GM12873 (cell line): ENCODE measurements around the gene AP5B1.

Experiments
- CTCF ChIP-seq: IDR thresholded peaks from 2 replicates; pipeline ENCODE4 v1.5.1; 2012; ENCODE audit warnings: low read depth, mild to moderate bottlenecking, moderate library complexity, low read length, control low read depth; ENCODE audit not compliant: insufficient read depth; ENCODE audit errors: missing control alignments

The AP5B1 gene

DNA sequence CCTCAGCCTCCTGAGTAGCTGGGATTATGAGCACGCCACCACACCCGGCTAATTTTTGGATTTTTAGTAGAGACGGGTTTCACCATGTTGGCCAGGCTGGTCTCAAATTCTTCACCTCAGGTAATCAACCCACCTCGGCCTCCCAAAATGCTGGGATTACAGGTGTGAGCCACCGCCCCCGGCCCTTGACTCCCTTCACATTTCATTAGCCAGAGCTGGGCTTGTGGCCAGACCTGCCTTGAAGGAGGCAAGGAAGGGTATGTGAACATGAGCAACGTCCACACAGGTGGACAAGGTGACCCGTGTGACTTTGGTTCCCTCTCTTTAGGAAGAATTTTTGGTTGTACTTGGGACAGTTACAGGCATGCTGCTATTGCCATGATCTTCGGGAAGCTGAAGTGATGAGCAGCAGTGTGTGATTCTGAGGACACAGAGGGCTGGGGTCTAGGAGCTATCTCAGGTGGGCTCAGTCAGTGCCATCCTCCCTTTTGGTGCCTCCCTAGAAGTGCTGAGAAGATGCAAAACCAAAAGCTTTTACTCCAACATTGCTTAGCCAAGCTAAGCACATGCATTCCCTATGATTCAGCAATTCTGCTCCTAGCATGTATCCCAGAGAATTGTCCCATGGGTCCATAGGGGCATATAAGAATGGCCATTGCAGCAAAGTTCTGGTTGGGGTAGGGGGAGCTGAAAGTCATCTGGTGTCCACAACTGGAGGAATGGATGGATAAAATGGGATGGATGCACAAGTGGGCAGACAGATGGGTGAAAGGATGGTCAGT lies 6.1 kb downstream of the AP5B1 start:
- TF ChIP-seq CTCF = no peak

- TF ChIP-seq CTCF = no peak
Measured at GRCh38 chr11:65773784-65774411, 6.9 kb downstream of the AP5B1 start.

DNA sequence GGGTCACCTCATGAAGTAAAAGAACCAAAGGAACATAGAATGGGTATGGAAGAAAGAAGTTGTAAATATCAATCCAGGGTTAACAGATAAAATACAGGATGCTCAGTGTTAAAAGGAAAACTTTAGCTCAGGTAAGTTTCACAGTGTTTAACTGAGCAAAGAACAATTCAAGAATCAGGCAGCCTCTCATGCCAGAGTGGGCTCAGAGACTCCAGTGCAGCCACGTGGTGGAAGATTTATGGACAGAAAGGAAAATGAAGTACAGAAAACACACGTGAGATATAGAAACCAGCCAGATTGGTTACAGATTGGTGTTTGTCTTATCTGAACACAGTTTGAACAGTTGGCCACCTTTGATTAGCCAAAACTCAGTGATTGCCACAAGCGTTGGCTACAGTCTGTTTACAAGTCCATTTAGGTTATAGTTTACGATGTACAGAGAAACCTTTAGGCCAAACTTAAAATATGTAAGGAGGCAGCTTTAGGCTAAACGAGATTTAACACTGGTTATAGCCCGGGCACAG lies 9.1 kb downstream of the AP5B1 start:
- no peak for TF ChIP-seq CTCF

- no peak for TF ChIP-seq CTCF
Measured at GRCh38 chr11:65770951-65771567, 9.7 kb downstream of the AP5B1 start.

DNA sequence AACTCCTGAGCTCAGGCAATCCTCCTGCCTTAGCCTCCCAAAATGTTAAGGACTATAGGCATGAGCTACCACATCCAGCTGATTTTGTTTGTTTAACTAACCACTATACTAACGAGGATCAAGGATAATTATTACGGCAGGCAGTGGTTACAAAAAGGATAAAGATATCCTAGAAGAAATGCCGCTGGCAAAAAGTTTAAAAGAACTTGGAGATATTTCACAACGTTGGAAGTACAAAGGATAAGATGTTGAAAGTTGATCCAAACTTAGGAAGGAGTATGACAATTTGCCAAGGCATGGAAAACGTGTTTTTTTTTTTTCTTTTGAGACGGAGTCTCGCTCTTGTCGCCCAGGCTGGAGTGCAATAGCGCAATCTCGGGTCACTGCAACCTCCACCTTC lies 13.4 kb downstream of the AP5B1 start:
- TF ChIP-seq CTCF = no peak

DNA sequence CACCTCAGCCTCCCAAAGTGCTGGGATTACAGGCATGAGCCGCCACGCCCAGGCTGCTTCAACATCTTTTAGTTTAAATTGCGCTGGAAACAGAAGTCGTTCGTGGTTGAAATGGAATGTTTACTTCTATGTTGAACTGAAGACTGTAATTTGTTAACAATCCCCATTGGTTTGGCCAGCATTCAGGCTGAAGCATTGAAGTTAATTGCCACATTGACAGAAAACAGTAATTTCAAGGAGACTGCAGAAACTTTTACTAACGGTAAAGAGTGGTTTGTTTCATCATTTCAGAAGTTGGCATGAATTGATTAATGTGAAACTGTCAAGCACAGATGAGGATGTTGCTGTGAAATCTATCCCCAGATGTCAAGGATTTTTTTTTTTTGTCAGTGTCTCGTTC lies 14.2 kb downstream of the AP5B1 start:
- no peak for TF ChIP-seq CTCF

GRCh38 chr11:65764434-65764833 lies 16.3 kb downstream of the AP5B1 start:
- no peak for TF ChIP-seq CTCF
